Stimulated activated CD4-positive, alpha-beta T cell treated with anti-CD3 and anti-CD28 coated beads, Interleukin-12 subunit alpha, Interleukin-12 subunit beta, amount 100 ng/mL, for 48 hours (primary cell): ENCODE measurements around the gene WDR82.

Experiments
- DNase-seq, 3 donors: peaks; one replicate each; pipeline ENCODE4 v3.0.0-alpha.2; 2020; ENCODE audit warnings: low read depth in 2 of 3, low spot score in 1 of 3

Gene WDR82

GRCh38 chr3:52210550-52211046 is 67.9 kb downstream of the WDR82 start:
- no peak for DNase-seq

- DNase-seq = no peak
Observed at GRCh38 chr3:52210037-52210436, 68.4 kb downstream of the WDR82 start.

GRCh38 chr3:52208556-52208955 is 69.9 kb downstream of the WDR82 start:
- no peak for DNase-seq

- DNase-seq = no peak
Observed at GRCh38 chr3:52205727-52206372, 72.6 kb downstream of the WDR82 start.
